ENCODE measurements around the gene TMC4. TPM values are rescaled to one million over a fixed set of nuclear protein-coding genes. Genes with fewer than 3 reads are reported as not detected.
"Not testable (repeated sequence)": the region's sequence is repeated elsewhere in the genome, so short reads cannot be mapped to it uniquely, and the experiment has no call there.

TMC4 gene
- total and polyA plus RNA-seq, 2 donors (not counting 1 experiment from before 2014, with no cell fraction given), result 0.25 to 0.33 TPM

DNA sequence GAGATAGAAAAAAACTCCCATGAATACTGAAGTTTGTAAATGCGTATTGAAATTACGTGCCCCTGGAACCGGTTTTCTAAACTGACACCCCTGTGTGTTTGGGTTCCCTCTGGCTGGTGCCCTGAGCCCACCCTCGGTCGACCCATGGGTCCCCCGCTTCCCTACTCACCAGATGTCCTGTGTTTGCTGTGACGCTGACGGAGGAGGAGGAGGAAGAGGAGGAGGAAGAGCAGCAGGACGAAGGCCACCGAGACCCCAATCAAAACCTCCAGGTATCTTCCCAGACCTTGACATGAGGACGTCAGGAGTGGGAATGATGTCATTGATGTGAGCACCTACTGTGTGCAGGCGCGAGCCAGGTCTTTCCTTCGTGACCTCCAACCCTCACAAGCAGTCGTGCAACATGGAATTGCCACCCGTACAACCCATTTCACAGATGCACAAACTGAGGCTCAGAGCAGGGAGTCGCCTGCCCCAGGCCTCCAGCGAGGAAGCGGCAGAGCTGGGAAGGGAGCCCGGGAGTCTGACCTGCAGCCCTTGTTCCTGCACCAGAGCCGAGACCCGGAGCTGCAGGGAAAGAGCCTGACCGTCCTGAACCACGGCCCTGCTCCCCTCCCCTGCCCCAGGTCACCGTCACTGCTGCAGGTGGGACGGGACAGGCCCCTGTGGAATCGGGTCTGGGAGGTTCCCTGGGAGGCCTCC, 46.2 kb upstream of the TMC4 start:
- Histone ChIP-seq H3K27ac (ENCODE audit: insufficient read depth, low read length) (no peak overlapping the region), H3K36me3 (ENCODE audit: control insufficient read depth, insufficient read depth, low read length) (peaks cover 3% of the 10 kb centered on the region), H3K9me3 (ENCODE audit: control insufficient read depth, insufficient read depth, low read depth, low read length) (no peaks in the 10 kb centered on the region), H2AFZ (ENCODE audit: low read length) (no peak overlapping the region), H4K20me1 (ENCODE audit: control insufficient read depth, extremely low read depth, insufficient read depth, low read length) (no peaks in the 10 kb centered on the region), H3K9ac (ENCODE audit: insufficient read depth, low read length) (no peak overlapping the region), H3K4me2 (ENCODE audit: extremely low read depth, insufficient read depth, low read length) (no peak overlapping the region), H3K27me3 (ENCODE audit: control insufficient read depth, insufficient read depth, low read length) (no peaks in the 10 kb centered on the region), H3K4me3 (replicated peaks in 1 of 4; ENCODE audit: control extremely low read depth in 1 of 4, insufficient read depth in 1 of 4, low read depth in 3 of 4, low read length in 4 of 4) (no peak overlapping the region), H3K79me2 (ENCODE audit: control insufficient read depth, insufficient read depth, low read length) (no peaks in the 10 kb centered on the region), H3K4me1 (ENCODE audit: control insufficient read depth, extremely low read depth, insufficient read depth, low read length) (no peaks in the 10 kb centered on the region)
- DNase-seq (ENCODE audit: low read depth in 2 of 2), result no peak
- TF ChIP-seq CTCF (conservative IDR thresholded peaks at IDR 0.05 in 1 of 2, IDR thresholded peaks at IDR 0.05 in 1 of 2; ENCODE audit: low read depth in 1 of 2, low read length in 2 of 2) (no peak), EZH2 (IDR thresholded peaks at IDR 0.05; ENCODE audit: low read length, missing control alignments) (no peak)

- no peak overlapping the region for H2AFZ ChIP-seq (ENCODE audit: low read length)
- no peaks in the 10 kb centered on the region for H3K27me3 ChIP-seq (ENCODE audit: control insufficient read depth, insufficient read depth, low read length)
- no peak overlapping the region for H3K27ac ChIP-seq (ENCODE audit: insufficient read depth, low read length)
- TF ChIP-seq EZH2 (IDR thresholded peaks at IDR 0.05; ENCODE audit: low read length, missing control alignments) (no peak), CTCF (conservative IDR thresholded peaks at IDR 0.05 in 1 of 2, IDR thresholded peaks at IDR 0.05 in 1 of 2; ENCODE audit: low read depth in 1 of 2, low read length in 2 of 2) (no peak)
- H3K4me2 ChIP-seq (ENCODE audit: extremely low read depth, insufficient read depth, low read length), result no peak overlapping the region
- no peak overlapping the region for H3K9ac ChIP-seq (ENCODE audit: insufficient read depth, low read length)
- no peaks in the 10 kb centered on the region for H3K4me1 ChIP-seq (ENCODE audit: control insufficient read depth, extremely low read depth, insufficient read depth, low read length)
- H4K20me1 ChIP-seq (ENCODE audit: control insufficient read depth, extremely low read depth, insufficient read depth, low read length), result no peaks in the 10 kb centered on the region
- H3K79me2 ChIP-seq (ENCODE audit: control insufficient read depth, insufficient read depth, low read length), result no peaks in the 10 kb centered on the region
- no peaks in the 10 kb centered on the region for H3K9me3 ChIP-seq (ENCODE audit: control insufficient read depth, insufficient read depth, low read depth, low read length)
- no peak for DNase-seq (ENCODE audit: low read depth in 2 of 2)
- H3K36me3 ChIP-seq (ENCODE audit: control insufficient read depth, insufficient read depth, low read length), result peaks cover 3% of the 10 kb centered on the region
- no peak overlapping the region for H3K4me3 ChIP-seq (replicated peaks in 1 of 4; ENCODE audit: control extremely low read depth in 1 of 4, insufficient read depth in 1 of 4, low read depth in 3 of 4, low read length in 4 of 4)
Observed at GRCh38 chr19:54218259-54218658, 45.3 kb upstream of the TMC4 start.

DNA sequence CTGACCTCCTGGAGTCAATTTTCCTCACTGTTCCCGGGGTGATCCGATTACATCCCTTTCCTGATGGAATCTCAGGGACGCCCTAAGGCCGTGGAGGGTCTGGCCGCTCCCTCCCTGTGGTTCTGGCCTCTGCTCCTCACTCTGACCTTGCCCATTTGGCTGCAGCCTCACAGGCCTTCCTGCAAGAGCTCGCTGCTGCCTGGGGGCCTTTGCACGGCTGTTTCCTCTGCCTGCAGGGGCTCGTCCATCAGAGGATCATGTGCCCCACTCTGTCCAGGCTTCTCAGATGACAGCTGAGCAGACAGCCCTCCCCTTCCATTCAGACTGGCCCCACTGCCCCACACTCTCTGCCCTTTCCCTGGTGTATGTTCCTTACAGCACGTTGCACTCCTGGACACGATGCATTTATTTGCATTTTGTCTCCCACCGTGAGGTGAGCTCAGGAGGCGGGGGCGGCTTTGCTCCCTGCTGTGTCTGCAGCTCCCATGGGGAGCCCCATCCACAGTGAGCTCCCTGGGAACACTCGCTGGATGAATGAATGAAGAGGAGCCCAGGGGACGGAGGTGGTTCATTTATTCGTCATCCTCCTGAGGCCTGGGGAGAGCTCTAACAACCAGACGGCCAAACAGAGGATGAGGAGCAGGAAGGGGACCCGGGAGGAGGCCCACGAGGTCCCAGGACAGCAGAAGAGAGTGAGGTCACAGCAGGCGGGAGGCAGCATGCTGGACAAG, 44.7 kb upstream of the TMC4 start:
- H2AFZ ChIP-seq (ENCODE audit: low read length); H3K4me2 ChIP-seq (ENCODE audit: extremely low read depth, insufficient read depth, low read length); H3K9ac ChIP-seq (ENCODE audit: insufficient read depth, low read length); H3K79me2 ChIP-seq (ENCODE audit: control insufficient read depth, insufficient read depth, low read length); H3K27ac ChIP-seq (ENCODE audit: insufficient read depth, low read length); H3K9me3 ChIP-seq (ENCODE audit: control insufficient read depth, insufficient read depth, low read depth, low read length); H3K36me3 ChIP-seq (ENCODE audit: control insufficient read depth, insufficient read depth, low read length); H3K4me1 ChIP-seq (ENCODE audit: control insufficient read depth, extremely low read depth, insufficient read depth, low read length); DNase-seq (ENCODE audit: low read depth in 2 of 2); H4K20me1 ChIP-seq (ENCODE audit: control insufficient read depth, extremely low read depth, insufficient read depth, low read length); H3K27me3 ChIP-seq (ENCODE audit: control insufficient read depth, insufficient read depth, low read length); H3K4me3 ChIP-seq (replicated peaks in 1 of 4; ENCODE audit: control extremely low read depth in 1 of 4, insufficient read depth in 1 of 4, low read depth in 3 of 4, low read length in 4 of 4): not testable (repeated sequence)
